Measurements from ENCODE around the gene DBH. TPM values are rescaled to one million over a fixed set of nuclear protein-coding genes. Genes with fewer than 3 reads are reported as not detected.

The DBH gene
- total and polyA plus RNA-seq, 2 donors (not counting 3 experiments of a cell fraction or from before 2014, with no cell fraction given), result not detected

- CTCF ChIA-PET, result interaction anchor here (0.6 kb wide), 1 partner anchor 335 kb away, joined by 3 read pairs; no protein-coding TSS in a partner anchor
- DNase-seq (ENCODE audit: low read depth, low spot score) (no peak), FAIRE-seq (no peak)
- Histone ChIP-seq H3K9ac (replicated peaks; ENCODE audit: extremely low read depth, insufficient read depth, low read length) (no peak overlapping the region), H3K9me1 (replicated peaks; ENCODE audit: control insufficient read depth, extremely low read depth, insufficient read depth, low read length) (no peaks in the 10 kb centered on the region), H2AFZ (ENCODE audit: low read depth, low read length) (no peak overlapping the region), H3K4me1 (ENCODE audit: control insufficient read depth, extremely low read depth, insufficient read depth, low read length) (no peaks in the 10 kb centered on the region), H4K20me1 (replicated peaks; ENCODE audit: control insufficient read depth, extremely low read depth, insufficient read depth, low read length) (no peaks in the 10 kb centered on the region), H3K27me3 (ENCODE audit: control insufficient read depth in 2 of 2, insufficient read depth in 2 of 2, low read length in 2 of 2) (peaks cover 2 to 12% of the 10 kb centered on the region in 2 experiments), H3K4me2 (ENCODE audit: insufficient read depth, low read length) (no peak overlapping the region), H3K27ac (ENCODE audit: insufficient read depth, low read depth, low read length) (no peak overlapping the region), H3K36me3 (ENCODE audit: control insufficient read depth in 2 of 2, extremely low read depth in 1 of 2, insufficient read depth in 2 of 2, low read length in 2 of 2) (no peaks in the 10 kb centered on the region), H3K79me2 (ENCODE audit: control insufficient read depth, insufficient read depth, low read length) (no peaks in the 10 kb centered on the region), H3K4me3 (replicated peaks in 1 of 3; ENCODE audit: insufficient read depth in 1 of 3, low read depth in 1 of 3, low read length in 3 of 3) (no peak overlapping the region), H3K9me3 (replicated peaks; ENCODE audit: control insufficient read depth, insufficient read depth, low read length) (no peaks in the 10 kb centered on the region)
- dilution Hi-C loops (cut with MboI; ENCODE audit: extremely low pct_ligation_motif_present, low sequenced_read_pairs), result no loop called here
- BruUV-seq (replicated peaks), result no TSS peak
- intact Hi-C loops (cut with micrococcal nuclease), result loop anchor here (1.0 kb wide), 1 partner anchor 48 kb away; no protein-coding TSS in a partner anchor
- POLR2A ChIA-PET, result no interaction called here
- TF ChIP-seq MAX (IDR thresholded peaks at IDR 0.05; ENCODE audit: insufficient read depth, insufficient read length) (no peak), MYC (IDR thresholded peaks at IDR 0.05; ENCODE audit: low read depth, low read length) (no peak), CTCF (IDR thresholded peaks at IDR 0.05; ENCODE audit: extremely low read depth in 1 of 2, insufficient read depth in 1 of 2, low read depth in 1 of 2, low read length in 2 of 2) (no peak)
These were observed 64.7 kb downstream of the DBH start for GRCh38 chr9:133700819-133701320.

GRCh38 chr9:133701321-133701980, 65.3 kb downstream of the DBH start:
- Histone ChIP-seq H4K20me1 (replicated peaks; ENCODE audit: control insufficient read depth, extremely low read depth, insufficient read depth, low read length) (no peaks in the 10 kb centered on the region), H3K4me3 (replicated peaks in 1 of 3; ENCODE audit: insufficient read depth in 1 of 3, low read depth in 1 of 3, low read length in 3 of 3) (no peak overlapping the region), H3K36me3 (ENCODE audit: control insufficient read depth in 2 of 2, extremely low read depth in 1 of 2, insufficient read depth in 2 of 2, low read length in 2 of 2) (no peaks in the 10 kb centered on the region), H3K9me3 (replicated peaks; ENCODE audit: control insufficient read depth, insufficient read depth, low read length) (no peaks in the 10 kb centered on the region), H3K27ac (ENCODE audit: insufficient read depth, low read depth, low read length) (no peak overlapping the region), H3K9me1 (replicated peaks; ENCODE audit: control insufficient read depth, extremely low read depth, insufficient read depth, low read length) (no peaks in the 10 kb centered on the region), H3K4me1 (ENCODE audit: control insufficient read depth, extremely low read depth, insufficient read depth, low read length) (no peaks in the 10 kb centered on the region), H3K79me2 (ENCODE audit: control insufficient read depth, insufficient read depth, low read length) (no peaks in the 10 kb centered on the region), H3K27me3 (ENCODE audit: control insufficient read depth in 2 of 2, insufficient read depth in 2 of 2, low read length in 2 of 2) (peaks cover 2 to 12% of the 10 kb centered on the region in 2 experiments), H3K4me2 (ENCODE audit: insufficient read depth, low read length) (no peak overlapping the region), H2AFZ (ENCODE audit: low read depth, low read length) (no peak overlapping the region), H3K9ac (replicated peaks; ENCODE audit: extremely low read depth, insufficient read depth, low read length) (no peak overlapping the region)
- no TSS peak for BruUV-seq (replicated peaks)
- dilution Hi-C loops (cut with MboI; ENCODE audit: extremely low pct_ligation_motif_present, low sequenced_read_pairs), result no loop called here
- FAIRE-seq (no peak), DNase-seq (ENCODE audit: low read depth, low spot score) (no peak)
- POLR2A ChIA-PET, result no interaction called here
- no peak for TF ChIP-seq POLR2AphosphoS5 (IDR thresholded peaks at IDR 0.05; ENCODE audit: insufficient read depth, low read depth, low read length)
- no peak for TF ChIP-seq EZH2 (IDR thresholded peaks at IDR 0.05; ENCODE audit: borderline replicate concordance, low read depth, low read length, severe bottlenecking)
- TF ChIP-seq FOS (IDR thresholded peaks at IDR 0.05; ENCODE audit: borderline replicate concordance, insufficient read depth, low read length), result no peak
- no peak for TF ChIP-seq JUN (IDR thresholded peaks at IDR 0.05; ENCODE audit: borderline replicate concordance, insufficient read depth, insufficient read length, low read depth)
- no peak for TF ChIP-seq MYC (IDR thresholded peaks at IDR 0.05; ENCODE audit: low read depth, low read length)
- TF ChIP-seq POLR2A (IDR thresholded peaks at IDR 0.05; ENCODE audit: low read depth, low read length), result no peak
- no peak for TF ChIP-seq CTCF (IDR thresholded peaks at IDR 0.05; ENCODE audit: extremely low read depth in 1 of 2, insufficient read depth in 1 of 2, low read depth in 1 of 2, low read length in 2 of 2)
- TF ChIP-seq GATA2 (IDR thresholded peaks at IDR 0.05; ENCODE audit: insufficient read depth, insufficient read length, low read depth, low read length), result no peak
- no peak for TF ChIP-seq MAX (IDR thresholded peaks at IDR 0.05; ENCODE audit: insufficient read depth, insufficient read length)
- CTCF ChIA-PET, result no interaction called here
- intact Hi-C loops (cut with micrococcal nuclease), result no loop called here

Measured in endothelial cell of umbilical vein (primary cell).